Keratinocyte (primary cell): ENCODE measurements around the gene PTGR3. TPM values are rescaled to one million over a fixed set of nuclear protein-coding genes. Genes with fewer than 3 reads are reported as not detected.
A peak's percentile ranks its signal among the peaks of the same experiment; 100 is the strongest.

ENCODE experiments used
- DNase-seq: peaks from one replicate; pipeline ENCODE4 v3.0.0-alpha.2; 2011; ENCODE audit warnings: low read depth, missing footprints, low spot score
- FAIRE-seq: peaks from 2 replicates; lab custom pipeline; 2011; peaks lifted over from hg19 to GRCh38; lab: Jason Lieb, UNC
- H2AFZ ChIP-seq: 2 replicates; pipeline ENCODE4 v1.6.0; 2012; ENCODE audit warnings: low read length, control low read depth, inconsistent platforms; ENCODE audit not compliant: control insufficient read depth
- H3K27ac ChIP-seq: 2 replicates; pipeline ENCODE4 v1.5.1; 2011; ENCODE audit warnings: low read length; ENCODE audit not compliant: control insufficient read depth, insufficient read depth
- H3K27me3 ChIP-seq: 3 replicates; pipeline ENCODE4 v1.6.0; 2011; ENCODE audit warnings: low read length; ENCODE audit not compliant: control insufficient read depth, insufficient read depth; ENCODE audit errors: extremely low read depth
- H3K36me3 ChIP-seq, 2 experiments: 2 replicates in 1 of 2; 3 replicates in 1 of 2; pipeline ENCODE4 v1.5.1; 2011; ENCODE audit warnings: low read length in 2 of 2, mild to moderate bottlenecking in 1 of 2; ENCODE audit not compliant: control insufficient read depth in 2 of 2, insufficient read depth in 2 of 2; ENCODE audit errors: extremely low read depth in 1 of 2
- H3K4me1 ChIP-seq: 3 replicates; pipeline ENCODE4 v1.5.1; 2011; ENCODE audit warnings: low read length; ENCODE audit not compliant: control insufficient read depth, insufficient read depth; ENCODE audit errors: extremely low read depth
- H3K4me2 ChIP-seq: 3 replicates; pipeline ENCODE4 v1.6.0; 2011; ENCODE audit warnings: low read depth, low read length; ENCODE audit not compliant: control insufficient read depth, insufficient read depth; ENCODE audit errors: extremely low read depth
- H3K4me3 ChIP-seq, 3 experiments: fragments of 200-600 bp in 1 of 3; sonication (generic) in 1 of 3; 2 replicates in 2 of 3; 3 replicates in 1 of 3; pipeline ENCODE4 v1.5.1; 2011 to 2016; ENCODE audit warnings: low read length in 3 of 3, mild to moderate bottlenecking in 3 of 3, control low read depth in 2 of 3, inconsistent platforms in 1 of 3, low read depth in 1 of 3, mixed read lengths in 1 of 3, mixed run types in 1 of 3, moderate library complexity in 1 of 3; ENCODE audit not compliant: control insufficient read depth in 2 of 3, insufficient read depth in 2 of 3; ENCODE audit errors: extremely low read depth in 1 of 3
- H3K79me2 ChIP-seq: 2 replicates; pipeline ENCODE4 v1.6.0; 2012; ENCODE audit warnings: low read length; ENCODE audit not compliant: control insufficient read depth, insufficient read depth
- H3K9ac ChIP-seq: 3 replicates; pipeline ENCODE4 v1.6.0; 2011; ENCODE audit warnings: low read length; ENCODE audit not compliant: control insufficient read depth, insufficient read depth; ENCODE audit errors: extremely low read depth
- H3K9me1 ChIP-seq: 3 replicates; pipeline ENCODE4 v1.6.0; 2011; ENCODE audit warnings: low read length; ENCODE audit not compliant: control insufficient read depth, insufficient read depth; ENCODE audit errors: extremely low read depth
- H3K9me3 ChIP-seq: 2 replicates; pipeline ENCODE4 v1.5.1; 2012; ENCODE audit warnings: low read depth, low read length; ENCODE audit not compliant: control insufficient read depth
- H4K20me1 ChIP-seq: 3 replicates; pipeline ENCODE4 v1.6.0; 2011; ENCODE audit warnings: low read length; ENCODE audit not compliant: control insufficient read depth, insufficient read depth; ENCODE audit errors: extremely low read depth
- CTCF ChIP-seq, 3 experiments: IDR thresholded peaks in 1 of 3; conservative IDR thresholded peaks in 1 of 3; optimal IDR thresholded peaks in 1 of 3; 2 replicates in 2 of 3; 3 replicates in 1 of 3; pipeline versions ENCODE3 to v1.5.1; 2011; ENCODE audit warnings: low read length in 3 of 3, mild to moderate bottlenecking in 3 of 3, moderate library complexity in 2 of 3, control low read depth in 1 of 3, inconsistent platforms in 1 of 3; ENCODE audit not compliant: insufficient read depth in 2 of 3; ENCODE audit errors: extremely low read depth in 1 of 3
- EZH2 ChIP-seq: IDR thresholded peaks from one replicate; pipeline ENCODE4 v1.6.1; 2012; ENCODE audit warnings: inconsistent platforms, mild to moderate bottlenecking, low read length, moderate library complexity
- dilution Hi-C: fragments of 300-500 bp; cut with MboI; formaldehyde crosslinking; loops from one replicate; pipeline ENCODE4 v1.7.0; 2020; ENCODE audit warnings: low sequenced_read_pairs; ENCODE audit not compliant: extremely low pct_ligation_motif_present
- polyA plus RNA-seq, 5 experiments: library from polyadenylated mRNA; depleted of rRNA in 3 of 5; stranded (reverse) in 3 of 5; stranded (forward) in 1 of 5; unstranded in 1 of 5; fragments of >200 nt; gene quantifications; 1 replicate in 1 of 5; 2 replicates in 3 of 5; 3 replicates in 1 of 5; pipeline versions ENCODE4 v1.2.1 to v1.2.3, GENCODE V29; 2011 to 2012; ENCODE audit warnings: missing spikeins in 2 of 5, low read depth in 1 of 5, low replicate concordance in 1 of 5

The PTGR3 gene
- polyA plus RNA-seq, 1 donor (not counting 4 experiments of a cell fraction or from before 2014, with no cell fraction given), result 25.2 TPM

- Histone ChIP-seq H3K9me3 (no peaks in the 10 kb centered on the region), H3K4me3 (peak overlapping the region; percentile 67 to 91 (median 90)), H3K27ac (peak overlapping the region; percentile 82), H3K4me1 (peaks cover 26% of the 10 kb centered on the region), H4K20me1 (no peaks in the 10 kb centered on the region), H3K9me1 (no peaks in the 10 kb centered on the region), H3K79me2 (peaks cover 51% of the 10 kb centered on the region), H3K9ac (peak overlapping the region; percentile 81), H2AFZ (peak overlapping the region; percentile 75), H3K27me3 (no peaks in the 10 kb centered on the region), H3K36me3 (no peaks in the 10 kb centered on the region), H3K4me2 (peak overlapping the region; percentile 85)
- DNase-seq (no peak), FAIRE-seq (no peak)
- dilution Hi-C loops, result no loop called here
- TF ChIP-seq EZH2 (no peak), CTCF (optimal IDR thresholded peaks at IDR 0.05 in 1 of 3, IDR thresholded peaks at IDR 0.05 in 1 of 3, conservative IDR thresholded peaks at IDR 0.05 in 1 of 3; ENCODE audit: extremely low read depth in 1 of 3, insufficient read depth in 2 of 3, low read length in 3 of 3) (peak in 1 of 3 experiments; percentile 19)
Observed at GRCh38 chr18:75208155-75208835, 644 bp downstream of the PTGR3 start.

GRCh38 chr18:75207310-75208154 is 1.4 kb downstream of the PTGR3 start:
- TF ChIP-seq CTCF (optimal IDR thresholded peaks at IDR 0.05 in 1 of 3, IDR thresholded peaks at IDR 0.05 in 1 of 3, conservative IDR thresholded peaks at IDR 0.05 in 1 of 3; ENCODE audit: extremely low read depth in 1 of 3, insufficient read depth in 2 of 3, low read length in 3 of 3) (no peak), EZH2 (no peak)
- H3K27me3 ChIP-seq, result no peaks in the 10 kb centered on the region
- dilution Hi-C loops, result no loop called here
- H3K9ac ChIP-seq, result peak overlapping the region; percentile 81
- peak overlapping the region; percentile 82 for H3K27ac ChIP-seq
- H3K36me3 ChIP-seq, result no peaks in the 10 kb centered on the region
- H3K4me3 ChIP-seq, result peak overlapping the region; percentile 67 to 91 (median 90)
- H3K4me1 ChIP-seq, result peaks cover 26% of the 10 kb centered on the region
- DNase-seq, result no peak
- H4K20me1 ChIP-seq, result no peaks in the 10 kb centered on the region
- peaks cover 51% of the 10 kb centered on the region for H3K79me2 ChIP-seq
- peak overlapping the region; percentile 75 for H2AFZ ChIP-seq
- no peaks in the 10 kb centered on the region for H3K9me1 ChIP-seq
- H3K9me3 ChIP-seq, result no peaks in the 10 kb centered on the region
- peak overlapping the region; percentile 85 for H3K4me2 ChIP-seq
- FAIRE-seq, result peak; percentile 60
